ENCODE results near the gene WHRN. TPM values are rescaled to one million over a fixed set of nuclear protein-coding genes. Genes with fewer than 3 reads are reported as not detected.

The WHRN gene
- total RNA-seq, 1 experiment from 2014 or later = 9.4 TPM

DNA sequence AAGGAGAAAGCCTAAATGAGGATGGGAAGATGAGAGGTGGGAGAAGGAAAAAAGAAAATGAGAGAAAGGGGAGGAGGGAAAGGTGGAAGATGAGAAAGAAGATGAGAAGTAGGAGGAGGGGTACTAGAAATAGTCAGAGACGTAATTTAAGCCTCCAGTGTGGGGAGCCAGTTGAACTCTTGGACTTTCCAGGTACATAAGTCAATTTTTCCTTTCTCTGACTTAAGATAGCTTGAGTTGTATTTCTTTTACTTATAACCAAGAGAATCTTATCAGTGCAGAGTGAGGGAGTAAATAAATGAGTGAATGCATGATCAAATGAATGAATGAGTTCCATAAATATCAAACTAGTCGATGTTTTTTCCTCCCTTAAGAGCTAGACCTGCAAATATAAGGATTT lies 21.5 kb upstream of the WHRN start:
- ChIA-PET POLR2A (no interaction called here), CTCF (interaction anchor here (1.1 kb wide), 1 partner anchor 11 kb away, joined by 3 read pairs; no protein-coding TSS in a partner anchor)
- Mint-ChIP-seq H3K4me3 (ENCODE audit: unreplicated experiment) (no peak overlapping the region), H3K36me3 (ENCODE audit: insufficient read depth, unreplicated experiment) (no peaks in the 10 kb centered on the region), H3K27ac (ENCODE audit: low read depth, unreplicated experiment) (no peak overlapping the region), H3K27me3 (ENCODE audit: insufficient read depth, unreplicated experiment) (peaks cover 10% of the 10 kb centered on the region), H3K4me1 (ENCODE audit: insufficient read depth, unreplicated experiment) (peaks cover 6% of the 10 kb centered on the region), H3K9me3 (ENCODE audit: unreplicated experiment) (no peaks in the 10 kb centered on the region)
- BruUV-seq (replicated peaks) = no TSS peak
- intact Hi-C loops (cut with micrococcal nuclease) = no loop called here
- no peak for DNase-seq (ENCODE audit: unreplicated experiment)
- TF ChIP-seq, protein P1, sequence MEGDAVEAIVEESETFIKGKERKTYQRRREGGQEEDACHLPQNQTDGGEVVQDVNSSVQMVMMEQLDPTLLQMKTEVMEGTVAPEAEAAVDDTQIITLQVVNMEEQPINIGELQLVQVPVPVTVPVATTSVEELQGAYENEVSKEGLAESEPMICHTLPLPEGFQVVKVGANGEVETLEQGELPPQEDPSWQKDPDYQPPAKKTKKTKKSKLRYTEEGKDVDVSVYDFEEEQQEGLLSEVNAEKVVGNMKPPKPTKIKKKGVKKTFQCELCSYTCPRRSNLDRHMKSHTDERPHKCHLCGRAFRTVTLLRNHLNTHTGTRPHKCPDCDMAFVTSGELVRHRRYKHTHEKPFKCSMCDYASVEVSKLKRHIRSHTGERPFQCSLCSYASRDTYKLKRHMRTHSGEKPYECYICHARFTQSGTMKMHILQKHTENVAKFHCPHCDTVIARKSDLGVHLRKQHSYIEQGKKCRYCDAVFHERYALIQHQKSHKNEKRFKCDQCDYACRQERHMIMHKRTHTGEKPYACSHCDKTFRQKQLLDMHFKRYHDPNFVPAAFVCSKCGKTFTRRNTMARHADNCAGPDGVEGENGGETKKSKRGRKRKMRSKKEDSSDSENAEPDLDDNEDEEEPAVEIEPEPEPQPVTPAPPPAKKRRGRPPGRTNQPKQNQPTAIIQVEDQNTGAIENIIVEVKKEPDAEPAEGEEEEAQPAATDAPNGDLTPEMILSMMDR (IDR thresholded peaks at IDR 0.05; ENCODE audit: unreplicated experiment) = no peak

- Mint-ChIP-seq H3K36me3 (ENCODE audit: insufficient read depth, unreplicated experiment) (no peaks in the 10 kb centered on the region), H3K4me1 (ENCODE audit: insufficient read depth, unreplicated experiment) (peaks cover 6% of the 10 kb centered on the region), H3K27me3 (ENCODE audit: insufficient read depth, unreplicated experiment) (peaks cover 10% of the 10 kb centered on the region), H3K27ac (ENCODE audit: low read depth, unreplicated experiment) (no peak overlapping the region), H3K9me3 (ENCODE audit: unreplicated experiment) (no peaks in the 10 kb centered on the region), H3K4me3 (ENCODE audit: unreplicated experiment) (no peak overlapping the region)
- DNase-seq (ENCODE audit: unreplicated experiment) = peak; percentile 48
- TF ChIP-seq, protein P1 (IDR thresholded peaks at IDR 0.05; ENCODE audit: unreplicated experiment) = no peak
- intact Hi-C loops (cut with micrococcal nuclease) = no loop called here
- no TSS peak for BruUV-seq (replicated peaks)
- POLR2A ChIA-PET = interaction anchor here (1.2 to 1.5 kb wide), 3 partner anchors 15 to 62 kb away, joined by 3 to 8 read pairs (median 6); partner anchors contain the start of gene ATP6V1G1
- CTCF ChIA-PET = interaction anchor here (0.6 to 2.1 kb wide), 6 partner anchors 14 to 1627 kb away, joined by 3 to 10 read pairs (median 3); no protein-coding TSS in a partner anchor
These were observed 20.2 kb upstream of the WHRN start for GRCh38 chr9:114525513-114525912.

GRCh38 chr9:114524247-114524681 lies 19.0 kb upstream of the WHRN start:
- TF ChIP-seq, protein P1 (IDR thresholded peaks at IDR 0.05; ENCODE audit: unreplicated experiment) = no peak
- no peak overlapping the region for H3K27ac Mint-ChIP-seq (ENCODE audit: low read depth, unreplicated experiment)
- H3K4me3 Mint-ChIP-seq (ENCODE audit: unreplicated experiment) = no peak overlapping the region
- no peaks in the 10 kb centered on the region for H3K9me3 Mint-ChIP-seq (ENCODE audit: unreplicated experiment)
- no peak for DNase-seq (ENCODE audit: unreplicated experiment)
- no TSS peak for BruUV-seq (replicated peaks)
- H3K27me3 Mint-ChIP-seq (ENCODE audit: insufficient read depth, unreplicated experiment) = peaks cover 10% of the 10 kb centered on the region
- ChIA-PET POLR2A (no interaction called here), CTCF (interaction anchor here (0.7 to 2.1 kb wide), 3 partner anchors 37 to 129 kb away, joined by 3 to 10 read pairs (median 4); no protein-coding TSS in a partner anchor)
- intact Hi-C loops (cut with micrococcal nuclease) = no loop called here
- no peaks in the 10 kb centered on the region for H3K36me3 Mint-ChIP-seq (ENCODE audit: insufficient read depth, unreplicated experiment)
- H3K4me1 Mint-ChIP-seq (ENCODE audit: insufficient read depth, unreplicated experiment) = peaks cover 6% of the 10 kb centered on the region

GRCh38 chr9:114522847-114523246 lies 17.6 kb upstream of the WHRN start:
- no peak for DNase-seq (ENCODE audit: unreplicated experiment)
- H3K27me3 Mint-ChIP-seq (ENCODE audit: insufficient read depth, unreplicated experiment) = peaks cover 10% of the 10 kb centered on the region
- POLR2A ChIA-PET = no interaction called here
- H3K4me3 Mint-ChIP-seq (ENCODE audit: unreplicated experiment) = no peak overlapping the region
- H3K27ac Mint-ChIP-seq (ENCODE audit: low read depth, unreplicated experiment) = no peak overlapping the region
- no peaks in the 10 kb centered on the region for H3K36me3 Mint-ChIP-seq (ENCODE audit: insufficient read depth, unreplicated experiment)
- TF ChIP-seq, protein P1 (IDR thresholded peaks at IDR 0.05; ENCODE audit: unreplicated experiment) = no peak
- peaks cover 6% of the 10 kb centered on the region for H3K4me1 Mint-ChIP-seq (ENCODE audit: insufficient read depth, unreplicated experiment)
- intact Hi-C loops (cut with micrococcal nuclease) = no loop called here
- CTCF ChIA-PET = interaction anchor here (1.6 kb wide), 1 partner anchor 15 kb away, joined by 9 read pairs; no protein-coding TSS in a partner anchor
- BruUV-seq (replicated peaks) = no TSS peak
- no peaks in the 10 kb centered on the region for H3K9me3 Mint-ChIP-seq (ENCODE audit: unreplicated experiment)

Data from MCF 10A (cell line).